IPS-11a (cell line): Measurements from ENCODE around the gene LDLRAD4.

Experiments
- H3K4me3 ChIP-seq: one replicate; pipeline ENCODE4 v1.5.1; 2013; ENCODE audit warnings: low read depth, low read length, control low read depth

LDLRAD4 gene

DNA sequence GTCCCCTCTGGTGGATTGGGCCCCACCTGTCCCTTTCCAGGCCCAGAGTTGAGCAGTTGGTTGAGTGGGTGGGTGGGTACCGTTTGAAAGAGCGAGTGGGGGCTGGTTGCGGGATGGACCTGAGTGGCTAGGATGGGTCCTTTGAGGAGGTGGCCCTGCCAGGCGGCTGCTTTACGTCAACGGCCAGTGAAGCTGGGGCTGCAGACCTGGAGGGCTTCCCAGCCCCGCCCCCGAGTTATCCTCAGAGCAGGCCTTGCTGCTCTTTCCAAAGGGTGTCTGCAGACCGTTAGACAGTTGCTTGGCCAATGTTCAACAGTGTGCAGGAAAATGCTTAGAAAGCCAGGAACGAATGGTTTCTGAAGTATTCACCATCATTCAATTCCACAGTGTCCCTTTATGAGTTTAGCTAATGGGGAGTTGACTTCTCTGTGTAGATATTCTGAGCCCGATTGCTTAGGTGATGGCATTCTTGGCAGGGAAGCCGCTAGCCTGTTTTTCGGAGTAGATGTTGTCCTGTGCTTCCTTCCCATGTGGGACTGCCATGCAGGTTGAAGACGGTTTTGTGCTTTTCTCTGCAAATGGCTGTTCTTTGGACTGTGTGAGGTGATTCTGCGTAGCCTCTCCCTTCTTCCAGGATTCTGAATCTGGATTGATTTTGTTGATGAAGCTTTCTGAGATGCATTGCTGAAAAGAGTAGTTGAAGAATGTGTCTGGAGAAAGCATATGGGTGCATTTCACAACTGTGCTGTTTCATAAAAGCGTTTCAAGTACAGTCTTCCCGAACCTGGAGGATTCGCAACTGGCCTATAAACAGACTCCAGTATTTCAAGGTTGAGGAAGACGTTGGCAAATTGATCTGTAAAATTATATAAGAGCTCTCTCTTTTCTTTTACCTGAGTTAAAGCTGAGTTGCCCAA is 45.8 kb downstream of the LDLRAD4 start:
- no peak overlapping the region for H3K4me3 ChIP-seq

DNA sequence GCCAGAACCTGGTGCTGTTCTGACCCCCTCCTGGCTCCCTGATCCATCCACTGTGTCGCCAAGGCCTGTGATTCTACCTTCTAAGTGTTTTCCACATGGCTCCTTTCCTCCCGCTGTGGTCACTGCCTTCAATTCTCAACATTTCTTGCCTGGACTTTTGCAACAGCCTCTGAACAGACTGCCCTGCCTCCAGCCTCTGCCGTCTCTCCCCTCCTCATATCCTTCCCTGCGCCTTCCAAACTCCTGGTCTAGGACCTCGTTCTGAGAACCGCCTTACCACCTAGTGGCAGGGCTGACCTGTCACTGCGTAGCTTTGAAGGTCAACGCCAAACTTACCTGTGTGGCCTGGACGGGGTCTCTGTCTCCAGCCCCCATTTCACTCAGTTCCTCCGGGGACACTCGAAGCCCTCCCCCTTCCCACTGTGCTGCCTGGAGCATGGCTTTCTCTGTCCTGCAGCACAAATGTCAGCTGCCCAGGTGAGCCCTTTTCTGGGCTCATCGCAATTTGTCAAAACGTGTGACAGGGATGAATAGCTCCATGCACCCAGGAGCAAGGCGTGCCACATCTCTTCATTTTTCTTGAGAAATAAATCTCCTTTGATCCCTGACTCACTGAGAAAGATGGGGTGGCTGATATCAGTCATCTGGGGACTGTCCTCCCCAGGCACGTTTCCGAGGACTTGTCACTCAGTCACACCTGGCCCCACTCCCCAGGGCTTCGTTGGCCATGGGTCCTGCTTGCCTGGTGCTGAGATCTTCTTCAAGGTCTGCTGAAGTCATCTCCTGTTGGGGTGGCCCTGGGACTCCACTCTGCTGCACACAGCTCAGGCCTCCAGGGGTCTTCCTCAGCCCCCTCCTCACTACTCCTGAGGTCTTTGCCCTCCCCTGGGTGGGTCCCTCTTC is 46.7 kb downstream of the LDLRAD4 start:
- H3K4me3 ChIP-seq: no peak overlapping the region

DNA sequence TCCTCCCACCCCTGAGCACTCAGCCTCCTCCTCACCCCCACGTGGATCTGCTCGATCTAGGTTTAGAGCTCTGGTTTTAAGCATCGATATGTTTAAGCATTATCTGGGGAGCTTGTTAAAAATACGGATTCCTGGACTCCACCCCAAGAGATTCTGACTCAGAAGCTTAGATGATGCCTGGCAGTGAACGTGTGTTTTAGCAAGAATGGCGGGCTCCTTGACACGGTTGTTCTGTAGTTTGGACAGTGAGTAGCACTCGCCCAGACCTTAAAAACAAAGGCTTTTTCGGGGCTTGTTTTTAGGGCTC is 47.3 kb downstream of the LDLRAD4 start:
- no peak overlapping the region for H3K4me3 ChIP-seq

DNA sequence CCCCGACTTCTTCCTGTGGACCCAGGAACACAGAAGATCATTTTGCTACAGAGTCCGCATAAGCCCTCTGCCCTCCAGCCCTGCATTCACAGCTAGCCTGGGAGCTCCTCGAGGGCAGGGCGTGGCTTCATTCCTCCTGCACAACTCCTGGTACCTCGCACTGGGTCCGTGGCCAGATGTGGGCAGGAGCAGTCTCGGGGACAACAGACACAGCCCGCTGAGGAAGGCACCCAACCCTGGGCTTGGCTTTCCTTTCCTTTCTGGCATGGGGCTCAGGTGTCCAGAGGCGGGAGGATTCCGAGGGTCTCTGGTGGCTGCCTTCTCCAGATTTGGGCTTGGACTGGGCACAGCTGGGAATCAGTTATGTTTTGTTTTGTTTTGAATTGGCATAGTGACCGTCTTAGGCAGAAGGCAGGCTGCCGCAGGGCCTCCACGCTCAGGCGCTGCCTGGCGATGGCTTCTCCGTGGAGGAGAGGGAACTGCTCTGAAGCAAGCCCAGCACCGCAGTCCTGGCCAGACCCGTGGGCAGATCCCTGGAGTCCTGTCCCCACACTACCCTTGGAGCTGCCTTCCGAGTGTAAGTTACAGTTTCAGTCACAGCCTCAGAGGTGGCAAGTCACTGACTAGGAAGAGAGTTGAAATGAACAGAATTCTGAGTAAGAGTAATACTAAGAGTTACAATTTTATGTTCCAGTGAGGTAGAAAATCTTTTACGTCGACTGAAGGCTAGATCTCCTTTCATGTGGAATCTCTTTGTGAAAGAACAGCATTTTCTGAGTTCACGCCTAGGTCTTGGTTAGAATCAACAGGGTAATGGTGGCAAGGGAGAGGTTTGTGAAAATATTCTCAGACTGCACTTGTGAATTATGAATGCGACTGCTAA is 47.9 kb downstream of the LDLRAD4 start:
- no peak overlapping the region for H3K4me3 ChIP-seq

DNA sequence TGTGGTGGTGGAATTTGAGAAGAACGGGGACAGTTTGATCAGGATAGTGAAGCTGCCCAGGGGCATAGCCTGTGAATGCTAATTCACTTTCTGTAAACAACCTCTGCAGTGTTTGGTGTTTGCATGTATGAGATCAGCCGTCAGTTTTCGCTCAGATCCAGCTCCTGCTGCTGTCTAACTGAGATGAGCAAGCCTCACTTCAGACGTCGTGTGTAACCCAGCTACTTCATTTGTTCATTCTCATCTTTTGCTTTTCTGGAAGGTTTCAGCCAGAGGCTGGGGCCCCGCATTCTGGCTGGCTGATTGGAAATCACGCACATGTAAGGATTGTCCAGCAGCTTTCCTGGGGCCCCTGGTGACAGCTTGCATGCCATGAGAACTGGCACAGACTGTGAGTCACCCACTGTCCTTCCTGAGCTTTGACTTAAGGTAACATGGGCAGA is 48.9 kb downstream of the LDLRAD4 start:
- H3K4me3 ChIP-seq: no peak overlapping the region

DNA sequence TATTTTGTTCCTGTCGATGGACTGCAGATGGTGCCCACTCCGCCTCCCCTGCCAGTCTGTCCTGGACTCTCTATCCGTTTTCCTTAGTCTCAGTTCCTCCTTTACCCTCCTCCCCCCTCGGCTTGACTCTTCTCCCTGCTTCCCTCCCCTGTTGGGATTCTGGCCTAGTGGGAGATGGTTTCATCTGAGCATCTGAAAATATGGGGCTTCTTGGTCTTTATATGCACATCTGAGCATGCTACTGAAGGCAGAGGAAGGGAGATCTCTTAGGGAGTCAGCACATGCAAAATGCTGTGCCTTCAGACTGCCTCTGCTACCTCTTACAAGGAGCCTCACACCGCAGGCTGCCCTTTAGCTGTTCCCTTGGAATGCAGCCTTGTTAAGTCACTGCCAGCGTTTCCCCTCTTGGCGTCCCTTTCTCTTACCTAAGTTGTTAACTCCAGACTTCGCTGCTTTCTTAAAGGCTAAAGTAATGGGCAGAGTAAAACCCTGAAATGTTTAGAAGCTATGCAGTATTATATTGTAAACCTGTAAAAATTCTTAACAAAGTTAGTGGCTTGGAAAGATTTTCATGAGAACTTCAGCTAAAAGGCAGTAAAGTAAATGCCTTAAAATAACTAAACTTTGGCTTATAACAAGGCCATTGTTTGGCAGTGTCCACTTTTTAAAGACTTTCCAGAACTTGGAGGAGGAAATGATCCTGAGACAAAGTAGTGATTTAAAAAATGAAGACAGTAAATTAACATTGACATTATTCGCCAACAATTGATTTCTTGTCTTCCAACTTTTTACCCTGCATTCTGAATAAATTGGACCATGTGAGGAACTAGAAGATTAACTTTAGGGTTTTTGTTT is 49.8 kb downstream of the LDLRAD4 start:
- H3K4me3 ChIP-seq: no peak overlapping the region

DNA sequence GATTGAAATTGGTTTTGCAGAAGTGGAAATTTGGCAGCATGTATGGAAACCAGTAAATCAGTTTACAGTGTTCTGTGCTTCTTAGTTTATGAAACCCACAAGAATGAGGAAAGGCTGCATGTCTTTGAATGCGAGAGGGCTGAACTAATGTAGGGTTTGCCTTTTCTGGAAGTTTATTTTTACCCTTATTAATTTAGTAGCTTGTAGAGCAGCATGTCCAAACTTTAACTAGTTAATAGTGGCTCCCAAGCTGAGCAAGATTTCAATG is 50.4 kb downstream of the LDLRAD4 start:
- no peak overlapping the region for H3K4me3 ChIP-seq

DNA sequence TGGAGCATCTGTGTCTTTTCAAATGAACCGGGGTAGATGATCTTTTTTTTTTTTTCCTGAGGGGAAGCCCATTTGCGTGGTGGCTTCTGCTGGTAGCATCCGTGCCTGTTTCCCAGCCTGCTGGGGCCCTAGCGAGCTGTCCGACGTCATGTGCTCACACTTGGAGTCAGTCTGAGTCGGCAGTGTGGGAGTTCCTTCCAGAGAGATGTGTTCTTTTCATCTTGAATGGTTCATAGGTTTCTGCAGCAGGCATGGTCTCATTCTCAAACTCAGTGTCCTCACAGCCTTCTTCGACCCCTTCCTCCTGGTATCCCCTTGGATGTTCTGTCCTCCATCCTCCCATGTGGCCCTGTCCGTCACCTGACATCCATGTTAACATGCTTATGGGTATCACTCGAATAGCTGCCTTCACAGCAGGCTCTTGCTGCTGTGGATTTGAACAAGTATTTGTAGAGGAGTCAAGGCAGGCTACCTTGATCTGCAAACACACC is 51.0 kb downstream of the LDLRAD4 start:
- H3K4me3 ChIP-seq: no peak overlapping the region

DNA sequence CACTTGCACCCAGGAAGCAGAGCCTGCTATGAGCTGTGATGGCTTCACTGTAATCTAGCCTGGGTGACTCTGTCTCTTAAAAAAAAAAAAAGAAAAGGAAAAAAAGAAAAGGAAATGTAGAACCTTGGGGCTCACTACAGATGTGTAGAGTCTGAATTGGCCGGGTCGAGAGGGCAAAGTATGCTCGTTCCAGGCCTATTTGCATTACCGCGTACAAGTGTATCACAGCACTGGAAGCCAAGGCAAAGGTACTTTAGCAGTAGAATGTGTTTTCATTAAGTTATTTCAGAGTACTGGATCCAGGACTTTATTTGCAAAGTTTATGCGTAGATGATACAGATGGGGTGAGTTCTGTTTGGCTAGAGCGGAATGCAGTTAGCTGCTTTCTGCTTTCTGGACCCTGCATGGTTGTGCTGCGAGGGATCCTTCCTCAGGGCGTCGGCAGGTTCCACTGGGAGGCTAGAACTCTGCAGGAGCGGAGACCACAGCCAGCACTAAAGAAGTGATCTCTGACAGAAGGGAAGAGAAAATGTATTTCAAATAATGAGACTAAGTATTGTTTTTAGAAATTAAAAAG is 51.8 kb downstream of the LDLRAD4 start:
- H3K4me3 ChIP-seq: no peak overlapping the region

DNA sequence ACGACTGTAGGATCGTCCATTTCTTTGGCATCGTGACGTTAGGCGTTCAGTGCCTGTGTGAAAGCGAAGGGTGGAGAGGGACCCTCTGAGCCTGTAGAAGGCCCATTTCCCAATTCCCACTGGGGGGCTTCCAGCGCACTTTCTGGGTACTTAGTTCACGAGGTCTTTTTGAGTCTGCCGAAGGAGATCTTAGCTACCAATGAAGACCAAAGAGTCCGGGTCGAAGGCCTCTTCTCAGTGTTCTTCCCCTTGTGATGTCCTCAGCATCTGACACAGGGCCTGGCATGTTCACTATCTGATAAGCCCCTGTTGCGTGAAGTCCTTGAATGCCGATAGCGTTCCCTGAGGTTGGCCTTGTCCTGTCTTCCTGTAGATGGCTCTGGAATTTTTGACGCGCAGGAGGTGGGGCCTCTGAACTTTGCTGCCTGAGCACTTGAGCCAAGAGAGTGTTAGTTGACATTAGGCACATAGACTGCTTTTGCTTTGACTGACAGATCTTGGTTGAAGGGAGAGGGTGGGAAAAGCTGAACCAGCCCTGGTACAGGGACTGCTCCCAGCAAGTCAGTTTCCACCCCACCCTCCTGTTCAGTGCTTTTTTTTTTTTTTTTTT is 52.8 kb downstream of the LDLRAD4 start:
- H3K4me3 ChIP-seq: no peak overlapping the region

DNA sequence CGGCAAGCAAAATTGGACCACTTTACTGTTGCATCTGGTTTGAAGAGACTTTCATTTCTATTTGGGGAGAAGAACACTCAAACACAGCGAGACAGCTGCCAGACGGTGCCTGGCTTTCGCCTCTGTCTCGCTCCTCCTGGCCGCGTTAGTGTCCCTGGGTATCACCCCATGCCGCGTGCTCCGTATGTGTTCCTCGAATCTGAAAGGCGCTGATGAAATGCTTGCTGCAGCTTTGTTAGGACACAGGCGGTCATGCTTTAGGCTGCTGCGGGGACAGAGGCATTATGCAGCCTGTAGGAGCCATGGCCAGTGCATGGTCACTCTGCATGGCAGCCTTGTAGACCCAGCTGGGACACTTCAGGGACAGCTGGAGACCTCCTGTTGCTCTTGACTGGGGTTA is 53.9 kb downstream of the LDLRAD4 start:
- H3K4me3 ChIP-seq: no peak overlapping the region

DNA sequence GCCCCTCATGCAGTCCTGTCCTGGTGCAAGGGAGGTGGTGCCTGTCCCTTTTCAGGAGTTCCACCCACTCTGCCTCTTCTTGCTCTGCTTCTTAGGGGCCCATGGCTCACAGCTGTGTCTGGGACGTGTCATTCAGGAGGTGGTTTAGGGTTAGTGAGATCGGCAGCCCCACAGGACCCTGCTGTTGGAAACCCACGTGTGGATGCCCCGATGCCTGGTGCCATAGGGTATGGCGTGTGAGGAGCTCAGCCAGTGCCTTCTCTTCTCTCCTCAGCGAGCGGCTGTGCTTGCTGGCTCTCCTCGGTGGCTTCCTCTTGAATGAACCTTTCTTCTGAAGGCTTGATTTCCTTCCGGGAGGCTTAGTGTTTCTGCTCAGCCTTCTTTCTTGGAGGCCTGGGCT is 55.2 kb downstream of the LDLRAD4 start:
- no peak overlapping the region for H3K4me3 ChIP-seq

DNA sequence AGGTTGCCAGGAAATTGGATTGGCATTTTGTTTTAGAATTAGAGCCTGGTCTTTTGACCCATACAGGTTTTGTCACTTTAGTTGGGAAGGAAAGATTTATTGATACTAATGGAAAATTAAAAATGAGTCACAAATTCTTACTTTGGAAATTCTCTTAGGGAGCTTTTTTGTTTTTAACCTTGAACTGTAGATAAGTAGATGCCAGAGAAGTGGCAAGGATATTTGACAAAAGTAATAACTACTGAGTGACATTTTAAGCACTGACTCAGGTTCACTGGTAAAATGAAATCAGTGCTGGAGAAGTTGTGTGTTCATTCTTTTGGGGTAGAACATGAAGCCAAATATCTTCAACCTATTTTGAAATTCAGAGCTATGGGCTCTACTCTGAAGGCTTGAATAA is 56.5 kb downstream of the LDLRAD4 start:
- no peak overlapping the region for H3K4me3 ChIP-seq

DNA sequence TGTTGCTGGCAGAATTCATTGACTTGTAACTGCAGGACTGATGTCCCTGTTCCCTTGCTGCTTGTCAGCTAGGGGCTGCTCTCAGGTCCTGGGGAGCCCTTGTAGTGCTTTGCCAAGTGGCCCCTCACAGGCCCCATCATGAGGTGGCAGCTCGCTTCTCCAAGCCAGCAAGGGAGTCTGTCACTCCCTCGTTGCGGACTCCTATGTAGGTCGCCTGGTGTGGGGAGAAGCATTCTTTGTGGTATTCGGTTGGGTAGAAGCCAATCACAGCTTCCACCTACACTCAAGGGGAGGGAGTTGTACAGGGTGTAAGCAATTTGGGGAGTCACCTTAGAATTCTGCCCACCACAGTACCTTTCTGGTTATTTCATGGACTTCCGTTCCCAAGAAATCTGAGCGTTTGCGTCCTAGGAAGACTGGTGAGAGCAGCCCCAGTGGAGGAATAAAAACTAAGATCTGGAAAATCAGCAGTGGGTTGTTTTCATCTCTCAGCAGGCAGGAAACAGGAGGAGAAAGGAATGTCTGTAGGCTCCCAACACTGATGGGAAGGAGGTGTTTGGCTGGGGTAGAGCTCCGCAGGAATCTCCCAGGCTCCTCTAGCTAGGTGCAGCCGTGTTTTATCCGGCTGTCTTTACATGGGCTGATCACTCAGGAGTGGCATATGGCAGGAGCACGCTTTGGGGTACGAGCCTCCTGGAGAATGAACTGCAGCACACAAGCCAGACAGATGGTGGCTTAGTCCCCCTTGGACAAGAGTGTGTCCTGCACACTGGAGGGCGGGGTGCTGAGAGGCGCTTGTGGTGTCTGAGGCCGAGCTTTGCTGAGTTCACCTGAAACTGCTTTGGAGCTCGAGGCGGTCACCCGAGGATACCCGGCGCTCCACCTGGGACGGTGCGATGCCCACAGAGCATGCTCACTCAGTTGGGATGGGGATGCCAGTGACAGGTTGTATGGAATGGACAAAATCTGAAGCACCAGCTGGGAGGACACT is 58.3 kb downstream of the LDLRAD4 start:
- no peak overlapping the region for H3K4me3 ChIP-seq

DNA sequence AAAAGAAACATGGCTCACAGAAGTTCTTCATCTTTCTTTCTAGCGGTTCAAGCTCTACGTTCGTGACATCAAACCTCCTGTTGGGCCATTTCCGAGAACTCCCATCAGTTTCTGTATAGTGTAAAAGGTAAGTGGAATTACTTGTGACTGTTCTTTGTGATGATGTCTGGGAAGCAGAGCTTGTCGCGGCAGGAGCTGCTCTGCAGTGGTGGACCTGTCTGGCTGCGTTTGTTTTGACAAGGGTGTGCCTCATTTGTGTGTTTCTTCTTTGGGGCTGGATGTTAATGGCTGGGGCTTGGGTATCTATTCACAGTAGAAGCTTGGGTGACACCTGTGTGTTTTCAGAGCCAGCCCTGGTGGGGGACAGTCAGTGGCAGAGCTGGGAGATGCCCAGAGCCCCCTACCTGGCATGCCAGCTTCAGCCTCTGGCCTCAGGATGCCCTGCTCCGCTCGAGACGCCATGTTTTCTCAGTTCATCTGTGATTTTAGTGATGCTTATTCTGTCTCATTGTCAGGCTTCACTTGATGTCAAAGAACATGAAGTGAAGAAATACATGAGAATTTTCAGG is 59.6 kb downstream of the LDLRAD4 start:
- no peak overlapping the region for H3K4me3 ChIP-seq

DNA sequence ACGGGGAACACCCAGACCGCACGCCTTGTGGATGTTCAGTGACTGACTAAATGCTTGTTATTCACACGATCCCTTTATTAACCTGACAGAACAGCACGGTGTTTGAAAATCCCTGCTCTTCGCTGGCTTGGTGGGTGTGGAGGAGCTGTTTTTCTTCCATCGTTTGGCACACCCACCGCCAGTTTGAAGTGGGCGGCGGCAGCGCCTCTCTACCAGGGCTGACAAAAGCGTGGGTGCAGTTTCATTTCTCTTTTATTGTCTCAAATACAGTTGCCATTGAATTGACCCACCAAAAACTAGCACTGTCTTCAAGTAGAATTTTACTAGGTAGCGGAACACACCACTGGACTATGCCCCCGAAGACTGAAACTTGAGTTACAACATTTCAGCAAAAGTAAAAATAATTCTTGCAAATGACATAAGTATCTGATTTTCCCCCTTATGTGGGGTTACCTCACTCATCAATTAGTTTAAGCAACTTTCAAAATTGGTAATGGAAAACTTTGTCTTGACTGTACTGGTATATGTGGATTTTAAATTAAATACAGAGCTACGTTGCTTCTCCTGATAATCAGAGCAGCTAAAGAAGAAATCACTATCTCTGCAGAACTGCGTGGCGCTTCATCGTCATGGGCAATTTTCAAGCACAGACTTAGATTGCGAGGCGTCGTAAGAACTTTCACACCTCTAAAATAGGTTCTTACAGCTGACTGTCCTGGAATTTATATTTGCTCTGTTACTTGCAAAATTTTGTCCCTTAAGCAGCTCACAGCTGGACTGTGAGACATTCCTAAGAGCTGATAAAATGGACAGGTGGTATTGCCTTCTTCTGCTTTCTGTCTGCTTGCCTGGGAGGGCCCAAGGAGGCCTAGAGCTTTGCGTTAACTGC is 60.9 kb downstream of the LDLRAD4 start:
- no peak overlapping the region for H3K4me3 ChIP-seq
